GM12878 (cell line): ENCODE measurements around the gene MGAT5. TPM values are rescaled to one million over a fixed set of nuclear protein-coding genes. Genes with fewer than 3 reads are reported as not detected.
A peak's percentile ranks its signal among the peaks of the same experiment; 100 is the strongest.

Source experiments
- ATAC-seq: fragments of 200-7000 bp; cut with Tn5 transposase; 3 replicates; pipeline ENCODE4 v1.9.1; 2020; ENCODE audit warnings: mild to moderate bottlenecking, moderate library complexity
- BruUV-seq: library from RNA; stranded (reverse); fragments of 400-500 nt; replicated peaks from 2 replicates; lab custom pipeline; 2021; lab: Mats Ljungman, UMichigan
- CTCF ChIA-PET: fragments of 300-600 bp; sonication (Branson Sonifier 250); formaldehyde crosslinking; extraction: SDS; loops from one replicate; lab custom pipeline; 2021; ENCODE audit warnings: inconsistent platforms; lab: Yijun Ruan, JAX
- POLR2A ChIA-PET: fragments of 350-600 bp; formaldehyde crosslinking; extraction: SDS; loops from one replicate; lab custom pipeline; 2021; ENCODE audit warnings: inconsistent platforms; lab: Charles Lee
- RAD21 ChIA-PET: fragments of 300-600 bp; sonication (Branson Sonifier 250); formaldehyde crosslinking; loops from one replicate; lab custom pipeline; 2023; ENCODE audit warnings: antibody characterized with exemption; ENCODE audit not compliant: unreplicated experiment; lab: Charles Lee
- SMC1A ChIA-PET: fragments of 300-600 bp; sonication (Branson Sonifier 250); formaldehyde crosslinking; loops from one replicate; lab custom pipeline; 2023; ENCODE audit not compliant: unreplicated experiment, uncharacterized antibody; lab: Charles Lee
- DNase-seq: peaks from one replicate; pipeline ENCODE4 v3.0.0-alpha.2; 2011; ENCODE audit warnings: low read depth, low spot score
- FAIRE-seq: peaks from 3 replicates; lab custom pipeline; 2011; peaks lifted over from hg19 to GRCh38; lab: Jason Lieb, UNC
- H2AFZ ChIP-seq: 2 replicates; pipeline ENCODE4 v1.6.0; 2011; ENCODE audit warnings: low read depth, low read length, control low read depth; ENCODE audit not compliant: control insufficient read depth
- H3K27ac ChIP-seq: 2 replicates; pipeline ENCODE4 v1.5.1; 2011; ENCODE audit warnings: control low read depth; ENCODE audit not compliant: control insufficient read depth, insufficient read depth
- H3K27me3 ChIP-seq, 2 experiments: replicated peaks in 1 of 2; 2 replicates each; pipeline versions ENCODE4 v1.6.0 to v1.6.1; 2011; ENCODE audit warnings: low read length in 1 of 2; ENCODE audit not compliant: control insufficient read depth in 2 of 2, insufficient read depth in 2 of 2
- H3K36me3 ChIP-seq, 2 experiments: 2 replicates each; pipeline ENCODE4 v1.5.1; 2011; ENCODE audit warnings: low read length in 1 of 2; ENCODE audit not compliant: control insufficient read depth in 2 of 2, insufficient read depth in 2 of 2
- H3K4me1 ChIP-seq: 2 replicates; pipeline ENCODE4 v1.6.1; 2011; ENCODE audit warnings: mild to moderate bottlenecking, low read length, moderate library complexity, mixed read lengths; ENCODE audit not compliant: control insufficient read depth, insufficient read depth
- H3K4me2 ChIP-seq: 2 replicates; pipeline ENCODE4 v1.6.0; 2011; ENCODE audit warnings: control low read depth; ENCODE audit not compliant: control insufficient read depth, insufficient read depth
- H3K4me3 ChIP-seq: fragments of 200-600 bp; sonication (generic); 2 replicates; pipeline ENCODE4 v1.5.1; 2016
- H3K79me2 ChIP-seq: 2 replicates; pipeline ENCODE4 v1.6.0; 2011; ENCODE audit warnings: low read length; ENCODE audit not compliant: control insufficient read depth, insufficient read depth
- H3K9ac ChIP-seq: 2 replicates; pipeline ENCODE4 v1.8.0; 2011; ENCODE audit warnings: low read length, control low read depth, mixed read lengths; ENCODE audit not compliant: control insufficient read depth, insufficient read depth
- H3K9me3 ChIP-seq: replicated peaks from 3 replicates; pipeline ENCODE4 v1.5.1; 2011; ENCODE audit warnings: mild to moderate bottlenecking, low read length; ENCODE audit not compliant: control insufficient read depth, insufficient read depth
- H4K20me1 ChIP-seq: 2 replicates; pipeline ENCODE4 v1.6.0; 2011; ENCODE audit not compliant: control insufficient read depth, insufficient read depth
- ATF2 ChIP-seq: IDR thresholded peaks from 2 replicates; pipeline ENCODE4 v1.6.1; 2012; ENCODE audit warnings: low read length, inconsistent platforms
- CHD2 ChIP-seq: IDR thresholded peaks from 2 replicates; pipeline ENCODE4 v1.6.1; 2011; ENCODE audit warnings: low read depth, low read length, improper control_type of control experiment, borderline replicate concordance
- CREB1 ChIP-seq: IDR thresholded peaks from 2 replicates; pipeline ENCODE4 v1.6.1; 2012; ENCODE audit warnings: low read depth, mild to moderate bottlenecking, inconsistent platforms
- DPF2 ChIP-seq: fragments of 450-650 bp; IDR thresholded peaks from 2 replicates; pipeline ENCODE4 v1.6.1; 2017; ENCODE audit warnings: mild to moderate bottlenecking
- MEF2B ChIP-seq: fragments of 450-650 bp; IDR thresholded peaks from 2 replicates; pipeline ENCODE4 v1.6.1; 2018; ENCODE audit warnings: mild to moderate bottlenecking, moderate library complexity; ENCODE audit not compliant: partially characterized antibody, poor library complexity, severe bottlenecking
- NR2C2 ChIP-seq: IDR thresholded peaks from 2 replicates; pipeline ENCODE4 v1.6.1; 2011; ENCODE audit warnings: borderline replicate concordance, low read depth; ENCODE audit not compliant: control insufficient read depth, insufficient read length
- PKNOX1 ChIP-seq: fragments of 450-650 bp; IDR thresholded peaks from 2 replicates; pipeline ENCODE4 v1.6.1; 2016; ENCODE audit warnings: mild to moderate bottlenecking
- RELB ChIP-seq: fragments of 450-650 bp; IDR thresholded peaks from 2 replicates; pipeline ENCODE4 v1.6.1; 2017; ENCODE audit warnings: low read depth, mild to moderate bottlenecking, moderate library complexity
- SKIL ChIP-seq: fragments of 450-650 bp; IDR thresholded peaks from 2 replicates; pipeline ENCODE4 v1.6.1; 2017; ENCODE audit warnings: mild to moderate bottlenecking, low read depth, inconsistent platforms; ENCODE audit not compliant: poor library complexity, severe bottlenecking
- SREBF1 ChIP-seq: IDR thresholded peaks from 2 replicates; pipeline ENCODE4 v1.6.1; 2012; ENCODE audit warnings: mild to moderate bottlenecking, low read length
- TCF3 ChIP-seq: IDR thresholded peaks from 2 replicates; pipeline ENCODE4 v1.6.1; 2012; ENCODE audit warnings: low read depth, mild to moderate bottlenecking, low read length, borderline replicate concordance; ENCODE audit not compliant: insufficient read depth
- ZBTB33 ChIP-seq: fragments of 450-650 bp; IDR thresholded peaks from 2 replicates; pipeline ENCODE4 v1.6.1; 2017; ENCODE audit warnings: mild to moderate bottlenecking
- WGBS: methylation state at CpG from one replicate; pipeline ENCODE4 v1.1.6; 2016; ENCODE audit warnings: low lambda C conversion rate; ENCODE audit not compliant: insufficient replicate concordance, insufficient coverage; ENCODE audit errors: missing lambda C conversion rate; 5-methylcytosine and 5-hydroxymethylcytosine counted together
- in situ Hi-C: fragments of 300-500 bp; cut with MboI; formaldehyde crosslinking; loops from 9 replicates; pipeline ENCODE4 v1.14.3; 2018; ENCODE audit warnings: mixed read lengths
- intact Hi-C: fragments of 100-400 bp; cut with micrococcal nuclease; formaldehyde crosslinking; loops from one replicate; pipeline ENCODE4 v1.14.2; 2022; ENCODE audit not compliant: unreplicated experiment
- polyA plus RNA-seq, 11 experiments: library from polyadenylated mRNA; depleted of rRNA in 4 of 11; unstranded in 6 of 11; stranded (reverse) in 5 of 11; fragments of >200 nt; fragmentation: Nextera tagmentation in 4 of 11; fragmentation: Illumina TruSeq in 1 of 11; extraction: Ambion mirVana in 4 of 11; extraction: Trizol in 1 of 11; gene quantifications; 1 replicate in 1 of 11; 2 replicates in 10 of 11; pipeline versions ENCODE4 v1.2.1 to v1.2.3, GENCODE V29; 2011 to 2016; ENCODE audit warnings: inconsistent platforms in 2 of 11, missing spikeins in 2 of 11, low read depth in 1 of 11
- total RNA-seq, 4 experiments: library from RNA; depleted of rRNA in 3 of 4; stranded (reverse); fragments of >200 nt in 3 of 4; fragmentation: Illumina TruSeq in 1 of 4; extraction: Trizol in 1 of 4; gene quantifications; 2 replicates each; pipeline versions ENCODE4 v1.2.1 to v1.2.3, GENCODE V29; 2013 to 2021

MGAT5 gene
- total and polyA plus RNA-seq, 10 of the 15 experiments (the other 5 are each of a cell fraction or from before 2014, with no cell fraction given): 4.9 to 104 (median 36.2) TPM

- peak; percentile 79 for FAIRE-seq
- H3K4me2 ChIP-seq: peak overlapping the region; percentile 86
- DNase-seq: peak; percentile 96
- peaks cover 76% of the 10 kb centered on the region for H3K79me2 ChIP-seq
- peaks cover 2 to 12% of the 10 kb centered on the region in 2 experiments; a peak in 2 of 4 replicates for H3K36me3 ChIP-seq
- TSS peak; percentile 90 for BruUV-seq
- peak; percentile 91 for ATAC-seq
- intact Hi-C loops (loop anchor here (1.0 to 2.0 kb wide), 6 partner anchors 8 to 164 kb away; no protein-coding TSS in a partner anchor), in situ Hi-C loops (no loop called here)
- H3K27me3 ChIP-seq: no peaks in the 10 kb centered on the region
- SMC1A ChIA-PET: interaction anchor here (0.6 to 3.9 kb wide), 24 partner anchors 8 to 164 kb away, joined by 3 to 36 read pairs (median 5); partner anchors contain the start of gene MGAT5
- RAD21 ChIA-PET: interaction anchor here (0.7 to 3.4 kb wide), 26 partner anchors 9 to 164 kb away, joined by 3 to 27 read pairs (median 6); partner anchors contain the start of gene MGAT5
- H3K4me3 ChIP-seq: peak overlapping the region; percentile 47
- POLR2A ChIA-PET: interaction anchor here (0.6 to 1.0 kb wide), 5 partner anchors 9 to 167 kb away, joined by 3 to 8 read pairs (median 4); no protein-coding TSS in a partner anchor
- H3K9me3 ChIP-seq: no peaks in the 10 kb centered on the region
- H3K4me1 ChIP-seq: peaks cover 87% of the 10 kb centered on the region
- H4K20me1 ChIP-seq: no peaks in the 10 kb centered on the region
- 6% methylated on average over 4 of the region's 4 CpGs for WGBS
- peak overlapping the region; percentile 95 for H3K27ac ChIP-seq
- peak overlapping the region; percentile 76 for H3K9ac ChIP-seq
- CTCF ChIA-PET: interaction anchor here (0.8 to 2.6 kb wide), 16 partner anchors 8 to 396 kb away, joined by 3 to 15 read pairs (median 4); partner anchors contain the start of gene MGAT5
- no peak overlapping the region for H2AFZ ChIP-seq
- TF ChIP-seq SREBF1: no peak
- TF ChIP-seq ATF2: peak; percentile 93
- peak; percentile 68; the same call in 1 of the 2 replicates for TF ChIP-seq CREB1
- TF ChIP-seq DPF2: peak; percentile 83
- peak; percentile 90; the same call in 1 of the 2 replicates for TF ChIP-seq TCF3
- TF ChIP-seq MEF2B: peak; percentile 94
- TF ChIP-seq ZBTB33: no peak
- TF ChIP-seq SKIL: peak; percentile 100
- TF ChIP-seq NR2C2: no peak
- TF ChIP-seq CHD2: peak; percentile 66
- TF ChIP-seq PKNOX1: peak; percentile 80
- TF ChIP-seq RELB: peak; percentile 92
These were observed 28.9 kb downstream of the MGAT5 start for GRCh38 chr2:134282629-134283400.
